SK-N-SH treated with all-trans-retinoic acid at 6 μM for 48 hours (cell line): ENCODE measurements around the gene CFL2.

ENCODE experiments used
- ATAC-seq: fragments of 200-7000 bp; cut with Tn5 transposase; 3 replicates; pipeline ENCODE4 v1.9.1; 2020; ENCODE audit warnings: mild to moderate bottlenecking, moderate library complexity
- BACH2 ChIP-seq: fragments of 250-450 bp; sonication (Bioruptor Pico); IDR thresholded peaks from 2 replicates; pipeline ENCODE4 v1.9.0; 2021; ENCODE audit warnings: mild to moderate bottlenecking, borderline replicate concordance
- CREB5 ChIP-seq: fragments of 250-450 bp; sonication (Bioruptor Pico); IDR thresholded peaks from 2 replicates; pipeline ENCODE4 v1.5.1; 2020; ENCODE audit warnings: low read depth, mild to moderate bottlenecking, moderate library complexity
- CSDC2 ChIP-seq: fragments of 250-450 bp; sonication (Bioruptor Pico); IDR thresholded peaks from 2 replicates; pipeline ENCODE4 v1.5.0; 2020; ENCODE audit warnings: mild to moderate bottlenecking, moderate library complexity
- ESRRG ChIP-seq: fragments of 250-450 bp; sonication (Bioruptor Pico); IDR thresholded peaks from 2 replicates; pipeline ENCODE4 v1.6.1; 2021; ENCODE audit warnings: mild to moderate bottlenecking
- GLIS3 ChIP-seq: fragments of 250-450 bp; sonication (Bioruptor Pico); IDR thresholded peaks from 2 replicates; pipeline ENCODE4 v1.5.0; 2020; ENCODE audit warnings: mild to moderate bottlenecking, moderate library complexity
- OSR1 ChIP-seq: fragments of 250-450 bp; sonication (Bioruptor Pico); IDR thresholded peaks from 2 replicates; pipeline ENCODE4 v1.8.0; 2022; ENCODE audit warnings: moderate library complexity, mild to moderate bottlenecking, inconsistent platforms
- PPARA ChIP-seq: fragments of 250-450 bp; sonication (Bioruptor Pico); IDR thresholded peaks from 2 replicates; pipeline ENCODE4 v1.5.0; 2020; ENCODE audit warnings: mild to moderate bottlenecking, borderline replicate concordance
- RARB ChIP-seq: fragments of 250-450 bp; sonication (Bioruptor Pico); IDR thresholded peaks from 2 replicates; pipeline ENCODE4 v1.8.0; 2021; ENCODE audit warnings: mild to moderate bottlenecking, moderate library complexity
- SNAI2 ChIP-seq: fragments of 250-450 bp; sonication (Bioruptor Pico); IDR thresholded peaks from 2 replicates; pipeline ENCODE4 v1.5.0; 2020; ENCODE audit warnings: mild to moderate bottlenecking, moderate library complexity
- TCF4 ChIP-seq: fragments of 250-450 bp; sonication (Bioruptor Pico); IDR thresholded peaks from 2 replicates; pipeline ENCODE4 v1.8.0; 2021; ENCODE audit warnings: mild to moderate bottlenecking, moderate library complexity, borderline replicate concordance
- TOX ChIP-seq: fragments of 250-450 bp; sonication (Bioruptor Pico); IDR thresholded peaks from 2 replicates; pipeline ENCODE4 v1.8.0; 2021; ENCODE audit warnings: mild to moderate bottlenecking, moderate library complexity, borderline replicate concordance
- ZC3H10 ChIP-seq: fragments of 250-450 bp; sonication (Bioruptor Pico); IDR thresholded peaks from 2 replicates; pipeline ENCODE4 v1.5.1; 2021; ENCODE audit warnings: mild to moderate bottlenecking, moderate library complexity
- ZFP30 ChIP-seq: fragments of 450-650 bp; formaldehyde crosslinking; IDR thresholded peaks from 2 replicates; pipeline ENCODE4 v1.5.0; 2022; ENCODE audit warnings: mild to moderate bottlenecking, moderate library complexity
- ZNF565 ChIP-seq: fragments of 450-650 bp; formaldehyde crosslinking; conservative IDR thresholded peaks from 2 replicates; pipeline ENCODE4 v1.5.0; 2020; ENCODE audit warnings: low read depth, mild to moderate bottlenecking, moderate library complexity
- ZNF70 ChIP-seq: fragments of 450-650 bp; formaldehyde crosslinking; IDR thresholded peaks from 2 replicates; pipeline ENCODE4 v1.5.0; 2020; ENCODE audit warnings: mild to moderate bottlenecking, moderate library complexity
- ZNF8 ChIP-seq: fragments of 450-650 bp; formaldehyde crosslinking; IDR thresholded peaks from 2 replicates; pipeline ENCODE4 v1.5.0; 2020; ENCODE audit warnings: mild to moderate bottlenecking, moderate library complexity
- TF ChIP-seq, protein P1 (sequence below): fragments of 250-450 bp; sonication (Bioruptor Pico); IDR thresholded peaks from 2 replicates; pipeline ENCODE4 v1.8.0; 2020; ENCODE audit warnings: mild to moderate bottlenecking, moderate library complexity, borderline replicate concordance
- TF ChIP-seq, protein P2 (sequence below): fragments of 250-450 bp; sonication (Bioruptor Pico); IDR thresholded peaks from 2 replicates; pipeline ENCODE4 v1.5.1; 2021; ENCODE audit warnings: mild to moderate bottlenecking, moderate library complexity
- TF ChIP-seq, protein P3 (sequence below): fragments of 250-450 bp; sonication (Bioruptor Pico); IDR thresholded peaks from 2 replicates; pipeline ENCODE4 v1.5.0; 2020; ENCODE audit warnings: mild to moderate bottlenecking, moderate library complexity

Gene CFL2

GRCh38 chr14:34714320-34715126, at the start of gene CFL2:
Gene CFL2, minus strand, starts transcription at chr14:34714593. Its CDS starts 53 bp downstream, at chr14:34714540.
- TF ChIP-seq ZFP30 (CRISPR knock-in tag), result no peak
- no peak for TF ChIP-seq PPARA (CRISPR knock-in tag)
- no peak for TF ChIP-seq ESRRG
- 0 out of 2 replicates have a peak, but pooled peaks have one; percentile 24 for TF ChIP-seq ZNF8 (CRISPR knock-in tag)
- TF ChIP-seq TCF4 (CRISPR knock-in tag), result no peak
- no peak for TF ChIP-seq SNAI2 (CRISPR knock-in tag)
- TF ChIP-seq ZNF565 (CRISPR knock-in tag), result no peak
- TF ChIP-seq ZNF70 (CRISPR knock-in tag), result no peak
- peak; percentile 87 for ATAC-seq

- TF ChIP-seq BACH2 (no peak), RARB (CRISPR knock-in tag) (no peak), PPARA (CRISPR knock-in tag) (no peak), GLIS3 (CRISPR knock-in tag) (no peak), CREB5 (CRISPR knock-in tag) (no peak), TOX (CRISPR knock-in tag) (no peak), OSR1 (no peak), CSDC2 (CRISPR knock-in tag) (no peak), TCF4 (CRISPR knock-in tag) (no peak), SNAI2 (CRISPR knock-in tag) (no peak), ZNF70 (CRISPR knock-in tag) (no peak), ZNF565 (CRISPR knock-in tag) (no peak), ZC3H10 (CRISPR knock-in tag) (no peak)
- TF ChIP-seq, protein P1, sequence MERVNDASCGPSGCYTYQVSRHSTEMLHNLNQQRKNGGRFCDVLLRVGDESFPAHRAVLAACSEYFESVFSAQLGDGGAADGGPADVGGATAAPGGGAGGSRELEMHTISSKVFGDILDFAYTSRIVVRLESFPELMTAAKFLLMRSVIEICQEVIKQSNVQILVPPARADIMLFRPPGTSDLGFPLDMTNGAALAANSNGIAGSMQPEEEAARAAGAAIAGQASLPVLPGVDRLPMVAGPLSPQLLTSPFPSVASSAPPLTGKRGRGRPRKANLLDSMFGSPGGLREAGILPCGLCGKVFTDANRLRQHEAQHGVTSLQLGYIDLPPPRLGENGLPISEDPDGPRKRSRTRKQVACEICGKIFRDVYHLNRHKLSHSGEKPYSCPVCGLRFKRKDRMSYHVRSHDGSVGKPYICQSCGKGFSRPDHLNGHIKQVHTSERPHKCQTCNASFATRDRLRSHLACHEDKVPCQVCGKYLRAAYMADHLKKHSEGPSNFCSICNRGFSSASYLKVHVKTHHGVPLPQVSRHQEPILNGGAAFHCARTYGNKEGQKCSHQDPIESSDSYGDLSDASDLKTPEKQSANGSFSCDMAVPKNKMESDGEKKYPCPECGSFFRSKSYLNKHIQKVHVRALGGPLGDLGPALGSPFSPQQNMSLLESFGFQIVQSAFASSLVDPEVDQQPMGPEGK (CRISPR knock-in tag), result no peak
- TF ChIP-seq, protein P2, sequence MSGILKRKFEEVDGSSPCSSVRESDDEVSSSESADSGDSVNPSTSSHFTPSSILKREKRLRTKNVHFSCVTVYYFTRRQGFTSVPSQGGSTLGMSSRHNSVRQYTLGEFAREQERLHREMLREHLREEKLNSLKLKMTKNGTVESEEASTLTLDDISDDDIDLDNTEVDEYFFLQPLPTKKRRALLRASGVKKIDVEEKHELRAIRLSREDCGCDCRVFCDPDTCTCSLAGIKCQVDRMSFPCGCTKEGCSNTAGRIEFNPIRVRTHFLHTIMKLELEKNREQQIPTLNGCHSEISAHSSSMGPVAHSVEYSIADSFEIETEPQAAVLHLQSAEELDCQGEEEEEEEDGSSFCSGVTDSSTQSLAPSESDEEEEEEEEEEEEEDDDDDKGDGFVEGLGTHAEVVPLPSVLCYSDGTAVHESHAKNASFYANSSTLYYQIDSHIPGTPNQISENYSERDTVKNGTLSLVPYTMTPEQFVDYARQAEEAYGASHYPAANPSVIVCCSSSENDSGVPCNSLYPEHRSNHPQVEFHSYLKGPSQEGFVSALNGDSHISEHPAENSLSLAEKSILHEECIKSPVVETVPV (CRISPR knock-in tag), result no peak
- TF ChIP-seq, protein P3, sequence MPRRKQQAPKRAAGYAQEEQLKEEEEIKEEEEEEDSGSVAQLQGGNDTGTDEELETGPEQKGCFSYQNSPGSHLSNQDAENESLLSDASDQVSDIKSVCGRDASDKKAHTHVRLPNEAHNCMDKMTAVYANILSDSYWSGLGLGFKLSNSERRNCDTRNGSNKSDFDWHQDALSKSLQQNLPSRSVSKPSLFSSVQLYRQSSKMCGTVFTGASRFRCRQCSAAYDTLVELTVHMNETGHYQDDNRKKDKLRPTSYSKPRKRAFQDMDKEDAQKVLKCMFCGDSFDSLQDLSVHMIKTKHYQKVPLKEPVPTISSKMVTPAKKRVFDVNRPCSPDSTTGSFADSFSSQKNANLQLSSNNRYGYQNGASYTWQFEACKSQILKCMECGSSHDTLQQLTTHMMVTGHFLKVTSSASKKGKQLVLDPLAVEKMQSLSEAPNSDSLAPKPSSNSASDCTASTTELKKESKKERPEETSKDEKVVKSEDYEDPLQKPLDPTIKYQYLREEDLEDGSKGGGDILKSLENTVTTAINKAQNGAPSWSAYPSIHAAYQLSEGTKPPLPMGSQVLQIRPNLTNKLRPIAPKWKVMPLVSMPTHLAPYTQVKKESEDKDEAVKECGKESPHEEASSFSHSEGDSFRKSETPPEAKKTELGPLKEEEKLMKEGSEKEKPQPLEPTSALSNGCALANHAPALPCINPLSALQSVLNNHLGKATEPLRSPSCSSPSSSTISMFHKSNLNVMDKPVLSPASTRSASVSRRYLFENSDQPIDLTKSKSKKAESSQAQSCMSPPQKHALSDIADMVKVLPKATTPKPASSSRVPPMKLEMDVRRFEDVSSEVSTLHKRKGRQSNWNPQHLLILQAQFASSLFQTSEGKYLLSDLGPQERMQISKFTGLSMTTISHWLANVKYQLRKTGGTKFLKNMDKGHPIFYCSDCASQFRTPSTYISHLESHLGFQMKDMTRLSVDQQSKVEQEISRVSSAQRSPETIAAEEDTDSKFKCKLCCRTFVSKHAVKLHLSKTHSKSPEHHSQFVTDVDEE (CRISPR knock-in tag), result no peak
- no peak for ATAC-seq
These were observed 40.8 kb upstream of the CFL2 start for GRCh38 chr14:34755215-34755614.

DNA sequence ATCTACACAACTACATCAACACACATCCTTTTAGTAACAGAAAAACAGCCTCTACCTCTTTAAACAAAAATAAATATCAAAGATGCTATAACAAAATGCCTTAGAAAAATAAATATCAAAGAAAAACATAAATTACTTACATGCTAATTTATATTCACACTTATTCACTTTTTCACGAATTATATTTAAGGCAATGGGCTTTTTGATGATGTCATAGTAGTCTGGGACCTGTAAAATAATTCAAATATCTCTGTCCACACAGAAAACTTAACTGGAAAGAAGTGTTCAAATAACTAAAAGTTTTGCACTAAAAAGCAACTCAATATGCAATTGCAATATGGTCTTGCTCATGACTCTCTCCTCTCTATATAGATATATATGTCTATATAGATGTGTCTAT, 40.3 kb upstream of the CFL2 start:
- ATAC-seq, result no peak
- no peak for TF ChIP-seq TOX (CRISPR knock-in tag)
- TF ChIP-seq BACH2, result no peak
- no peak for TF ChIP-seq ZNF8 (CRISPR knock-in tag)
- no peak for TF ChIP-seq GLIS3 (CRISPR knock-in tag)
- no peak for TF ChIP-seq ZFP30 (CRISPR knock-in tag)
- TF ChIP-seq, protein P3 (CRISPR knock-in tag), result no peak
- no peak for TF ChIP-seq RARB (CRISPR knock-in tag)
- TF ChIP-seq CSDC2 (CRISPR knock-in tag), result no peak
- no peak for TF ChIP-seq OSR1
- no peak for TF ChIP-seq ZC3H10 (CRISPR knock-in tag)
